GM21717 (cell line): ENCODE data around the gene TTLL10.

Source experiments
- ATAC-seq: cut with Tn5 transposase; IDR thresholded peaks from one replicate; pipeline ENCODE4 v1.9.1; 2021; ENCODE audit warnings: mild to moderate bottlenecking, moderate library complexity; ENCODE audit not compliant: unreplicated experiment

TTLL10 gene

GRCh38 chr1:1173793-1174415 lies at the start of gene TTLL10:
Gene TTLL10, plus strand, starts transcription at chr1:1173880. Its CDS starts 5,336 bp downstream, at chr1:1179216.
- no peak for ATAC-seq

- ATAC-seq, result no peak
These were observed 49.2 kb upstream of the TTLL10 start for GRCh38 chr1:1124508-1124785.

GRCh38 chr1:1124786-1125642 lies 48.7 kb upstream of the TTLL10 start:
- ATAC-seq, result no peak

- ATAC-seq, result no peak
These were observed 47.7 kb upstream of the TTLL10 start for GRCh38 chr1:1125945-1126344.

- ATAC-seq, result no peak
These were observed 45.9 kb upstream of the TTLL10 start for GRCh38 chr1:1127551-1128451.

GRCh38 chr1:1128454-1129139 lies 45.1 kb upstream of the TTLL10 start:
- no peak for ATAC-seq

- no peak for ATAC-seq
These were observed 44.3 kb upstream of the TTLL10 start for GRCh38 chr1:1129381-1129821.

GRCh38 chr1:1130206-1131120 lies 43.2 kb upstream of the TTLL10 start:
- no peak for ATAC-seq

- no peak for ATAC-seq
These were observed 41.4 kb upstream of the TTLL10 start for GRCh38 chr1:1132042-1132950.

- no peak for ATAC-seq
These were observed 40.5 kb upstream of the TTLL10 start for GRCh38 chr1:1132956-1133750.

- no peak for ATAC-seq
These were observed 39.2 kb upstream of the TTLL10 start for GRCh38 chr1:1134300-1134970.

- no peak for ATAC-seq
These were observed 38.1 kb upstream of the TTLL10 start for GRCh38 chr1:1135339-1136136.

- ATAC-seq, result no peak
These were observed 37.0 kb upstream of the TTLL10 start for GRCh38 chr1:1136547-1137230.

- ATAC-seq, result no peak
These were observed 36.2 kb upstream of the TTLL10 start for GRCh38 chr1:1137256-1138045.

- ATAC-seq, result no peak
These were observed 33.0 kb upstream of the TTLL10 start for GRCh38 chr1:1140673-1141072.
